GM23338 (cell line): ENCODE results near the gene WSCD2. TPM values are rescaled to one million over a fixed set of nuclear protein-coding genes. Genes with fewer than 3 reads are reported as not detected.
A peak's percentile ranks its signal among the peaks of the same experiment; 100 is the strongest.

Source experiments
- ATAC-seq: fragments of 200-7000 bp; cut with Tn5 transposase; 3 replicates; pipeline ENCODE4 v1.9.1; 2020
- DNase-seq: peaks from one replicate; pipeline ENCODE4 v3.0.0-alpha.2; 2015; ENCODE audit warnings: low spot score
- H2AFZ ChIP-seq: fragments of 200-600 bp; sonication (generic); 2 replicates; pipeline ENCODE4 v1.8.0; 2016; ENCODE audit warnings: antibody characterized with exemption, mild to moderate bottlenecking, moderate library complexity
- H3F3A ChIP-seq: fragments of 200-600 bp; sonication (generic); replicated peaks from 2 replicates; pipeline ENCODE4 v1.8.0; 2017; ENCODE audit warnings: antibody characterized with exemption, mixed run types, low read depth
- H3K27ac ChIP-seq: fragments of 200-600 bp; sonication (generic); 2 replicates; pipeline ENCODE4 v1.6.1; 2016; ENCODE audit warnings: low read depth
- H3K27me3 ChIP-seq: fragments of 200-600 bp; sonication (generic); 2 replicates; pipeline ENCODE4 v1.8.0; 2016; ENCODE audit warnings: mild to moderate bottlenecking, mixed run types, moderate library complexity; ENCODE audit not compliant: insufficient read depth
- H3K36me3 ChIP-seq: fragments of 200-600 bp; sonication (generic); 2 replicates; pipeline ENCODE4 v1.8.0; 2016; ENCODE audit warnings: mild to moderate bottlenecking; ENCODE audit not compliant: insufficient read depth
- H3K4me1 ChIP-seq: fragments of 200-600 bp; sonication (generic); 2 replicates; pipeline ENCODE4 v1.8.0; 2016; ENCODE audit warnings: mild to moderate bottlenecking, moderate library complexity; ENCODE audit not compliant: insufficient read depth
- H3K4me2 ChIP-seq: fragments of 200-600 bp; sonication (generic); 2 replicates; pipeline ENCODE4 v1.7.1; 2017; ENCODE audit warnings: mixed run types
- H3K4me3 ChIP-seq: fragments of 200-600 bp; sonication (generic); 2 replicates; pipeline ENCODE4 v1.6.1; 2016; ENCODE audit warnings: mixed run types
- H3K79me2 ChIP-seq: fragments of 200-600 bp; sonication (generic); replicated peaks from 2 replicates; pipeline ENCODE4 v1.8.0; 2017; ENCODE audit warnings: mild to moderate bottlenecking; ENCODE audit not compliant: insufficient read depth
- H3K9me2 ChIP-seq: fragments of 200-600 bp; sonication (generic); 2 replicates; pipeline ENCODE4 v1.8.0; 2017; ENCODE audit not compliant: insufficient read depth
- H4K20me1 ChIP-seq: fragments of 200-600 bp; sonication (generic); replicated peaks from 2 replicates; pipeline ENCODE4 v1.8.0; 2017; ENCODE audit warnings: mild to moderate bottlenecking; ENCODE audit not compliant: insufficient read depth
- H3K27ac Mint-ChIP-seq: 2 replicates; pipeline ENCODE4 v1.8.0; 2020; ENCODE audit warnings: inconsistent platforms, mild to moderate bottlenecking, moderate library complexity, mixed read lengths
- H3K27me3 Mint-ChIP-seq: 3 replicates; pipeline ENCODE4 v1.8.0; 2022; ENCODE audit warnings: low read depth, mild to moderate bottlenecking, moderate library complexity, mixed read lengths, inconsistent platforms; ENCODE audit not compliant: insufficient read depth, poor library complexity
- H3K36me3 Mint-ChIP-seq: 3 replicates; pipeline ENCODE4 v1.8.0; 2021; ENCODE audit warnings: low read depth, mild to moderate bottlenecking, inconsistent platforms, moderate library complexity, mixed read lengths
- H3K4me1 Mint-ChIP-seq: 3 replicates; pipeline ENCODE4 v1.8.0; 2020; ENCODE audit warnings: mild to moderate bottlenecking, inconsistent platforms, mixed read lengths
- H3K4me3 Mint-ChIP-seq: 3 replicates; pipeline ENCODE4 v1.8.0; 2021; ENCODE audit warnings: moderate library complexity, mild to moderate bottlenecking, inconsistent platforms, mixed read lengths
- H3K9me3 Mint-ChIP-seq: 3 replicates; pipeline ENCODE4 v1.8.0; 2020; ENCODE audit warnings: moderate library complexity, mild to moderate bottlenecking, inconsistent platforms, mixed read lengths
- CREB1 ChIP-seq: fragments of 250-450 bp; sonication (Bioruptor Pico); IDR thresholded peaks from 2 replicates; pipeline ENCODE4 v1.5.0; 2020; ENCODE audit warnings: low read depth, mild to moderate bottlenecking, moderate library complexity
- EZH2 ChIP-seq: fragments of 200-600 bp; sonication (generic); IDR thresholded peaks from one replicate; pipeline ENCODE4 v1.8.0; 2017; ENCODE audit warnings: antibody characterized with exemption, mild to moderate bottlenecking, low read depth; ENCODE audit not compliant: unreplicated experiment
- JUNB ChIP-seq: IDR thresholded peaks from one replicate; pipeline ENCODE4 v1.6.1; 2016; ENCODE audit warnings: antibody characterized with exemption; ENCODE audit not compliant: unreplicated experiment
- NANOG ChIP-seq: IDR thresholded peaks from 2 replicates; pipeline ENCODE4 v1.6.1; 2016; ENCODE audit warnings: antibody characterized with exemption, borderline replicate concordance
- POLR2AphosphoS5 ChIP-seq: IDR thresholded peaks from 2 replicates; pipeline ENCODE4 v1.6.1; 2016; ENCODE audit warnings: antibody characterized with exemption, low read depth
- REST ChIP-seq: IDR thresholded peaks from one replicate; pipeline ENCODE4 v1.6.1; 2018; ENCODE audit warnings: antibody characterized with exemption; ENCODE audit not compliant: unreplicated experiment
- STAT1 ChIP-seq: IDR thresholded peaks from one replicate; pipeline ENCODE4 v1.6.1; 2016; ENCODE audit warnings: antibody characterized with exemption; ENCODE audit not compliant: unreplicated experiment
- ZNF114 ChIP-seq: fragments of 250-450 bp; sonication (Bioruptor Pico); IDR thresholded peaks from 2 replicates; pipeline ENCODE4 v1.5.0; 2020; ENCODE audit warnings: mild to moderate bottlenecking, moderate library complexity
- ZNF331 ChIP-seq: fragments of 250-450 bp; sonication (Bioruptor Pico); IDR thresholded peaks from 2 replicates; pipeline ENCODE4 v1.5.0; 2020; ENCODE audit warnings: low read depth, mild to moderate bottlenecking, moderate library complexity
- polyA plus RNA-seq: library from polyadenylated mRNA; unstranded; fragments of >200 nt; fragmentation: Nextera tagmentation; extraction: Ambion mirVana; gene quantifications from 2 replicates; pipeline ENCODE4 v1.2.1, GENCODE V29; 2016
- total RNA-seq: library from RNA; depleted of rRNA; stranded (reverse); fragments of >200 nt; shearing (Covaris generic); gene quantifications from 2 replicates; pipeline ENCODE4 v1.2.3, GENCODE V29; 2014
- TF ChIP-seq, protein P1 (sequence below), 2 experiments: fragments of 200-600 bp in 1 of 2; sonication (generic) in 1 of 2; conservative IDR thresholded peaks; 2 replicates each; pipeline versions ENCODE4 v1.5.1 to v1.6.1; 2016 to 2017; ENCODE audit warnings: antibody characterized with exemption in 2 of 2, low read depth in 2 of 2, mild to moderate bottlenecking in 2 of 2, moderate library complexity in 1 of 2

Gene WSCD2
- total and polyA plus RNA-seq, 2 experiments from 2014 or later: 0.66 to 3.1 TPM

GRCh38 chr12:108237272-108237671 lies 108.2 kb downstream of the WSCD2 start:
- Mint-ChIP-seq H3K4me3 (no peak overlapping the region), H3K9me3 (peaks cover 17% of the 10 kb centered on the region), H3K27me3 (peaks cover 8% of the 10 kb centered on the region), H3K36me3 (peaks cover 12% of the 10 kb centered on the region; the same call in 2 of the 3 replicates), H3K4me1 (peaks cover 23% of the 10 kb centered on the region), H3K27ac (no peak overlapping the region; the same call in 1 of the 2 replicates)
- Histone ChIP-seq H3K27ac (no peak overlapping the region), H3K4me1 (peaks cover 16% of the 10 kb centered on the region), H3K79me2 (no peaks in the 10 kb centered on the region), H3F3A (no peaks in the 10 kb centered on the region), H4K20me1 (no peaks in the 10 kb centered on the region), H3K4me2 (no peak overlapping the region), H3K36me3 (no peaks in the 10 kb centered on the region), H3K9me2 (no peaks in the 10 kb centered on the region), H2AFZ (no peak overlapping the region), H3K27me3 (no peaks in the 10 kb centered on the region), H3K4me3 (no peak overlapping the region)
- ATAC-seq (peak; percentile 34), DNase-seq (peak; percentile 72)
- TF ChIP-seq, protein P1, sequence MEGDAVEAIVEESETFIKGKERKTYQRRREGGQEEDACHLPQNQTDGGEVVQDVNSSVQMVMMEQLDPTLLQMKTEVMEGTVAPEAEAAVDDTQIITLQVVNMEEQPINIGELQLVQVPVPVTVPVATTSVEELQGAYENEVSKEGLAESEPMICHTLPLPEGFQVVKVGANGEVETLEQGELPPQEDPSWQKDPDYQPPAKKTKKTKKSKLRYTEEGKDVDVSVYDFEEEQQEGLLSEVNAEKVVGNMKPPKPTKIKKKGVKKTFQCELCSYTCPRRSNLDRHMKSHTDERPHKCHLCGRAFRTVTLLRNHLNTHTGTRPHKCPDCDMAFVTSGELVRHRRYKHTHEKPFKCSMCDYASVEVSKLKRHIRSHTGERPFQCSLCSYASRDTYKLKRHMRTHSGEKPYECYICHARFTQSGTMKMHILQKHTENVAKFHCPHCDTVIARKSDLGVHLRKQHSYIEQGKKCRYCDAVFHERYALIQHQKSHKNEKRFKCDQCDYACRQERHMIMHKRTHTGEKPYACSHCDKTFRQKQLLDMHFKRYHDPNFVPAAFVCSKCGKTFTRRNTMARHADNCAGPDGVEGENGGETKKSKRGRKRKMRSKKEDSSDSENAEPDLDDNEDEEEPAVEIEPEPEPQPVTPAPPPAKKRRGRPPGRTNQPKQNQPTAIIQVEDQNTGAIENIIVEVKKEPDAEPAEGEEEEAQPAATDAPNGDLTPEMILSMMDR (conservative IDR thresholded peaks at IDR 0.05; ENCODE audit: low read depth in 2 of 2): peak; percentile 68 to 71
- TF ChIP-seq CREB1 (CRISPR knock-in tag): no peak

DNA sequence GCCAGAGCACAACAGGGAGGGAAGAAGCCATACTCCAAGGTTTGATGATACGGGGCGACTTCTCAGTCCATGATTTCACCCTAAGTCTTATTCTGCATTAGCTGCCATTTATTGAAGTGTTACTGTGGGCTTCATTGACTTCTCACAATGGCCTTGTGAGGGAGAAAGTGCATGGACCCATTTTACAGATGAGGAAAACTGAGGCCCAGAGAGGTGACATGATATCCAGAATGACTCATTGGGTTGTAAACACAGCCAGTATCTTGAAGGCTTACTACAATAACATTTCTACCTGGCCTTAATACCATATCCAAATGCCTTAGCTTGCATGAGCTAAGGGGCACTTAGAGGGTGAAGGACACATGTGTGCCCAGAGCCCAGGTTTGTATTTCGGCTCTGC lies 109.4 kb downstream of the WSCD2 start:
- Mint-ChIP-seq H3K4me3 (no peak overlapping the region), H3K9me3 (peaks cover 17% of the 10 kb centered on the region)
- TF ChIP-seq ZNF114 (CRISPR knock-in tag) (no peak), REST (no peak), POLR2AphosphoS5 (no peak), STAT1 (no peak), JUNB (no peak), ZNF331 (CRISPR knock-in tag) (no peak), CREB1 (CRISPR knock-in tag) (no peak), EZH2 (no peak), NANOG (no peak)
- TF ChIP-seq, protein P1 (conservative IDR thresholded peaks at IDR 0.05; ENCODE audit: low read depth in 2 of 2): no peak

More for the DNA sequence above, 109.4 kb downstream of the WSCD2 start:
- H3K4me1 Mint-ChIP-seq: peaks cover 23% of the 10 kb centered on the region
- Histone ChIP-seq H3K4me3 (no peak overlapping the region), H3K79me2 (no peaks in the 10 kb centered on the region), H3K27me3 (no peaks in the 10 kb centered on the region), H3K27ac (no peak overlapping the region), H4K20me1 (no peaks in the 10 kb centered on the region), H2AFZ (no peak overlapping the region), H3K4me2 (no peak overlapping the region), H3K4me1 (peaks cover 16% of the 10 kb centered on the region), H3F3A (no peaks in the 10 kb centered on the region), H3K36me3 (no peaks in the 10 kb centered on the region), H3K9me2 (no peaks in the 10 kb centered on the region)
- DNase-seq (no peak), ATAC-seq (no peak)
- no peak overlapping the region for H3K27ac Mint-ChIP-seq
- peaks cover 12% of the 10 kb centered on the region; the same call in 2 of the 3 replicates for H3K36me3 Mint-ChIP-seq
- peaks cover 10% of the 10 kb centered on the region for H3K27me3 Mint-ChIP-seq
